SK-N-SH (cell line): ENCODE measurements around the gene TRIM44. TPM values are rescaled to one million over a fixed set of nuclear protein-coding genes. Genes with fewer than 3 reads are reported as not detected.

Experiments
- CTCF ChIA-PET: fragments of 300-600, 350-600 bp; formaldehyde crosslinking; extraction: SDS; loops from one replicate; lab custom pipeline; 2021; lab: Yijun Ruan, JAX
- POLR2A ChIA-PET: fragments of 350-600 bp; sonication (Branson Sonifier 250); formaldehyde crosslinking; extraction: SDS; loops from one replicate; lab custom pipeline; 2020; ENCODE audit warnings: antibody characterized with exemption, inconsistent platforms; lab: Yijun Ruan, JAX
- DNase-seq: peaks from one replicate; pipeline ENCODE4 v3.0.0; 2012
- H2AFZ ChIP-seq: fragments of 200-600 bp; sonication (generic); 2 replicates; pipeline ENCODE4 v1.8.1; 2016; ENCODE audit warnings: antibody characterized with exemption, mild to moderate bottlenecking, low read depth
- H3F3A ChIP-seq: fragments of 200-600 bp; sonication (generic); replicated peaks from 2 replicates; pipeline ENCODE3; 2016; ENCODE audit warnings: antibody characterized with exemption, mild to moderate bottlenecking; ENCODE audit not compliant: insufficient read depth
- H3K27ac ChIP-seq, 2 experiments: fragments of 200-500 bp in 1 of 2; fragments of 200-600 bp in 1 of 2; sonication (Bioruptor generic) in 1 of 2; sonication (generic), shearing (Covaris generic) in 1 of 2; 2 replicates each; pipeline versions ENCODE4 v1.5.1 to v1.6.1; 2014 to 2016; ENCODE audit warnings: low read depth in 2 of 2, inconsistent platforms in 1 of 2, low read length in 1 of 2, mild to moderate bottlenecking in 1 of 2, mixed read lengths in 1 of 2
- H3K27me3 ChIP-seq: fragments of 200-600 bp; sonication (generic), shearing (Covaris generic); 2 replicates; pipeline ENCODE4 v1.6.1; 2016; ENCODE audit warnings: mixed run types; ENCODE audit not compliant: insufficient read depth
- H3K36me3 ChIP-seq, 2 experiments: fragments of 200-500 bp in 1 of 2; fragments of 200-600 bp in 1 of 2; sonication (Bioruptor generic) in 1 of 2; sonication (generic) in 1 of 2; replicated peaks in 1 of 2; 2 replicates each; pipeline versions ENCODE3 to v1.5.1; 2014 to 2016; ENCODE audit warnings: low read length in 1 of 2, mild to moderate bottlenecking in 1 of 2; ENCODE audit not compliant: insufficient read depth in 2 of 2, control insufficient read depth in 1 of 2
- H3K4me1 ChIP-seq, 2 experiments: fragments of 200-500 bp in 1 of 2; fragments of 200-600 bp in 1 of 2; sonication (Bioruptor generic) in 1 of 2; sonication (generic), shearing (Covaris generic) in 1 of 2; 2 replicates each; pipeline versions ENCODE4 v1.5.1 to v1.6.1; 2014 to 2016; ENCODE audit warnings: low read depth in 1 of 2, low read length in 1 of 2, mixed run types in 1 of 2; ENCODE audit not compliant: insufficient read depth in 2 of 2, control insufficient read depth in 1 of 2
- H3K4me2 ChIP-seq: fragments of 200-600 bp; sonication (generic), shearing (Covaris generic); 2 replicates; pipeline ENCODE4 v1.6.1; 2017; ENCODE audit warnings: mixed run types
- H3K4me3 ChIP-seq, 2 experiments: fragments of 200-500 bp in 1 of 2; fragments of 200-600 bp in 1 of 2; sonication (Bioruptor generic) in 1 of 2; sonication (generic), shearing (Covaris generic) in 1 of 2; 2 replicates each; pipeline versions ENCODE4 v1.5.1 to v1.8.1; 2014 to 2016; ENCODE audit warnings: low read depth in 2 of 2, inconsistent platforms in 1 of 2, low read length in 1 of 2, mild to moderate bottlenecking in 1 of 2, mixed read lengths in 1 of 2, moderate library complexity in 1 of 2
- H3K79me2 ChIP-seq: fragments of 200-600 bp; sonication (generic); 2 replicates; pipeline ENCODE4 v1.8.1; 2017; ENCODE audit warnings: mild to moderate bottlenecking; ENCODE audit not compliant: insufficient read depth
- H3K9ac ChIP-seq: fragments of 200-600 bp; sonication (generic); 2 replicates; pipeline ENCODE4 v1.6.1; 2017; ENCODE audit warnings: mixed run types
- H3K9me2 ChIP-seq: fragments of 200-600 bp; sonication (generic); 2 replicates; pipeline ENCODE4 v1.6.1; 2017; ENCODE audit warnings: mixed run types
- H3K9me3 ChIP-seq: fragments of 200-600 bp; sonication (generic); 2 replicates; pipeline ENCODE4 v1.6.1; 2017; ENCODE audit warnings: mixed run types, mild to moderate bottlenecking, moderate library complexity
- H4K20me1 ChIP-seq: fragments of 200-600 bp; sonication (generic); 2 replicates; pipeline ENCODE4 v1.6.1; 2017; ENCODE audit warnings: mild to moderate bottlenecking, mixed run types; ENCODE audit not compliant: insufficient read depth
- EZH2phosphoT487 ChIP-seq: fragments of 200-600 bp; sonication (generic); IDR thresholded peaks from 2 replicates; pipeline ENCODE4 v1.6.1; 2017; ENCODE audit warnings: low read depth, mixed run types, mild to moderate bottlenecking, antibody characterized with exemption, moderate library complexity, borderline replicate concordance
- FOSL2 ChIP-seq: IDR thresholded peaks from 2 replicates; pipeline ENCODE4 v1.4.0; 2012; ENCODE audit warnings: low read depth, mild to moderate bottlenecking, moderate library complexity, borderline replicate concordance
- FOXJ3 ChIP-seq: sonication (generic); formaldehyde crosslinking; IDR thresholded peaks from 2 replicates; pipeline ENCODE4 v1.5.1; 2020; ENCODE audit warnings: mild to moderate bottlenecking, missing genetic modification reagents
- FOXM1 ChIP-seq: IDR thresholded peaks from 2 replicates; pipeline ENCODE4 v1.4.0; 2012; ENCODE audit warnings: low read depth, mild to moderate bottlenecking
- JUND ChIP-seq: IDR thresholded peaks from 2 replicates; pipeline ENCODE4 v1.4.0; 2012
- MEF2A ChIP-seq: IDR thresholded peaks from 2 replicates; pipeline ENCODE4 v1.4.0; 2012; ENCODE audit warnings: low read depth, borderline replicate concordance
- MXI1 ChIP-seq: IDR thresholded peaks from 2 replicates; pipeline ENCODE4 v1.6.1; 2012; ENCODE audit warnings: mild to moderate bottlenecking, low read depth, low read length, improper control_type of control experiment
- NRF1 ChIP-seq: IDR thresholded peaks from 2 replicates; pipeline ENCODE4 v1.6.1; 2012; ENCODE audit warnings: low read depth, mild to moderate bottlenecking, low read length
- RAD21 ChIP-seq: IDR thresholded peaks from 2 replicates; pipeline ENCODE4 v1.6.1; 2012; ENCODE audit warnings: mild to moderate bottlenecking, low read length
- RFX5 ChIP-seq: IDR thresholded peaks from 2 replicates; pipeline ENCODE4 v1.6.1; 2012; ENCODE audit warnings: mild to moderate bottlenecking, improper control_type of control experiment, low read length
- RXRA ChIP-seq: IDR thresholded peaks from 2 replicates; pipeline ENCODE4 v1.4.0; 2012; ENCODE audit warnings: low read depth, mild to moderate bottlenecking, borderline replicate concordance
- SMC3 ChIP-seq: IDR thresholded peaks from 2 replicates; pipeline ENCODE4 v1.6.1; 2012; ENCODE audit warnings: low read depth, low read length, improper control_type of control experiment
- TAF1 ChIP-seq: IDR thresholded peaks from 2 replicates; pipeline ENCODE4 v1.6.1; 2012; ENCODE audit warnings: low read depth, mild to moderate bottlenecking, low read length, moderate library complexity, borderline replicate concordance
- TCF12 ChIP-seq: IDR thresholded peaks from 2 replicates; pipeline ENCODE4 v1.4.0; 2012
- TEAD4 ChIP-seq: IDR thresholded peaks from 2 replicates; pipeline ENCODE4 v1.4.0; 2012; ENCODE audit warnings: mild to moderate bottlenecking, borderline replicate concordance; ENCODE audit not compliant: insufficient read depth
- YY1 ChIP-seq: IDR thresholded peaks from 2 replicates; pipeline ENCODE4 v1.4.0; 2012; ENCODE audit warnings: low read depth, mild to moderate bottlenecking
- WGBS: methylation state at CpG from one replicate; pipeline ENCODE4 v1.1.6; 2017; ENCODE audit warnings: low lambda C conversion rate; 5-methylcytosine and 5-hydroxymethylcytosine counted together
- polyA plus RNA-seq, 3 experiments: library from polyadenylated mRNA; depleted of rRNA; stranded (reverse); fragments of >200 nt; gene quantifications; 2 replicates each; pipeline ENCODE4 v1.2.3, GENCODE V29; 2012
- TF ChIP-seq, protein P1 (sequence below): IDR thresholded peaks from 2 replicates; pipeline ENCODE4 v1.4.0; 2012; ENCODE audit warnings: low read depth, borderline replicate concordance
- TF ChIP-seq, protein P2 (sequence below): IDR thresholded peaks from 2 replicates; pipeline ENCODE4 v1.4.0; 2012; ENCODE audit warnings: low read depth
- TF ChIP-seq, protein P3 (sequence below): fragments of 150-350 bp; IDR thresholded peaks from 2 replicates; pipeline ENCODE4 v1.6.1; 2017; ENCODE audit warnings: antibody characterized with exemption, low read length, low read depth, borderline replicate concordance
- TF ChIP-seq, protein P4 (sequence below): IDR thresholded peaks from 2 replicates; pipeline ENCODE4 v1.4.0; 2012; ENCODE audit warnings: low read depth, borderline replicate concordance
- TF ChIP-seq, protein P5 (sequence below): IDR thresholded peaks from 2 replicates; pipeline ENCODE4 v1.6.1; 2012; ENCODE audit warnings: mild to moderate bottlenecking, low read depth, low read length, moderate library complexity
- TF ChIP-seq, protein P6 (sequence below): IDR thresholded peaks from 2 replicates; pipeline ENCODE4; 2012

Gene TRIM44
- polyA plus RNA-seq, 1 of the 3 experiments (the other 2 are of a cell fraction) = 34.1 TPM

DNA sequence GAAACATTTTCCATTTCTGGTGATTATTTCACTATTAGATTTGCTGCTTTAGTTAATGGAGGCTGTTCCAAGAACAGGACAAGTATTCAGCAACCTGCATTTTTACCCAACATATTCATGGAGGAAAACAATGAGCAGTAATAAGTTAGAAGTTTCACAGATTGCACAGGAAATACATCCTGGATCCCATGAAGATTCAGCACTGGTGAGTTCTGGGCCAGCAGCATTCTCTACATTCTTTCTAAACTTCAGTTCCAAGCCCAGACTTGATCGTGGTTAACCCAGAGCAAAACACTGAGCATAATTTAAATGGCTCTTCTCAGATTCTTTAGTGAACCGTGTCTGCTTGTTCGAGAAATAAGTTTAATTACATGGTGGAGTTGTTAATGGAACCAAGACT lies 40.5 kb upstream of the TRIM44 start (continued):
- TF ChIP-seq, protein P1, sequence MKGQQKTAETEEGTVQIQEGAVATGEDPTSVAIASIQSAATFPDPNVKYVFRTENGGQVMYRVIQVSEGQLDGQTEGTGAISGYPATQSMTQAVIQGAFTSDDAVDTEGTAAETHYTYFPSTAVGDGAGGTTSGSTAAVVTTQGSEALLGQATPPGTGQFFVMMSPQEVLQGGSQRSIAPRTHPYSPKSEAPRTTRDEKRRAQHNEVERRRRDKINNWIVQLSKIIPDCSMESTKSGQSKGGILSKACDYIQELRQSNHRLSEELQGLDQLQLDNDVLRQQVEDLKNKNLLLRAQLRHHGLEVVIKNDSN = no peak
- TF ChIP-seq YY1 (no peak), NRF1 (no peak), TAF1 (no peak), FOXJ3 (no peak), RFX5 (no peak), FOXM1 (no peak)
- TF ChIP-seq, protein P2, sequence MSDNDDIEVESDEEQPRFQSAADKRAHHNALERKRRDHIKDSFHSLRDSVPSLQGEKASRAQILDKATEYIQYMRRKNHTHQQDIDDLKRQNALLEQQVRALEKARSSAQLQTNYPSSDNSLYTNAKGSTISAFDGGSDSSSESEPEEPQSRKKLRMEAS = no peak
- TF ChIP-seq, all 33 proteins: peak for 6

DNA sequence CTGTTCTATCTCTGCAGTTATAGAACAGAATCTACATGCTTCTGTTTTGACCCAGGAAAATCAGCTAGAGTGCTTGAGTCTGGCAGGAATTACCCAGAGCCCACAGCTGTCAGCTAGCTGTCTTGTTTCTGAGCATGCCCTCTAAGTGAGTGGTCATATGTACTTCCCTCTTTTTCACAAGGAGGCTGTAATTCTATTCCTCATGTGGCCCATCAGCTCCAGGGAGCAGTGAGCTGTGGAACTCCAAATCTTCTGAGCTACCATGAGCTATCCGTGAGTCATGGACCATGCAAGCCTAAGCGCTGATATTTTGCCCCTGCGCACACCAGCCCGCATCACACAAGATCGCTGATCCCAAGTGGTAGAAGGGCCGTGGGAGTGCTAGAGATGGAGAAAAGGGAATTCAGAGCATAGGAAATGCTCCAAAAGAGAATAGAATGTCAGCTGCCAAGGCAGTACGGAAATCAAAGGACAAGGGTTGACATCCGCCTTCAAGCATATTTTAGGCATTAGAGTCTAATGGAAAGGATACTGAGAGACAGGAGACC lies 38.9 kb upstream of the TRIM44 start:
- peak overlapping the region; percentile 90; the same call in 1 of the 2 replicates for H3K4me2 ChIP-seq
- H3K79me2 ChIP-seq = peaks cover 40% of the 10 kb centered on the region
- peaks cover 49% of the 10 kb centered on the region for H3F3A ChIP-seq
- CTCF ChIA-PET = interaction anchor here (0.6 to 2.0 kb wide), 4 partner anchors 10 to 734 kb away, joined by 3 to 11 read pairs (median 4); no protein-coding TSS in a partner anchor
- no peaks in the 10 kb centered on the region for H3K9me3 ChIP-seq
- H3K4me1 ChIP-seq = peaks cover 24 to 50% of the 10 kb centered on the region in 2 experiments; a peak in 3 of 4 replicates
- no peaks in the 10 kb centered on the region for H4K20me1 ChIP-seq
- H3K36me3 ChIP-seq = peaks cover 2 to 8% of the 10 kb centered on the region in 2 experiments
- 67% methylated on average over 8 of the region's 8 CpGs for WGBS
- H3K9me2 ChIP-seq = no peaks in the 10 kb centered on the region
- POLR2A ChIA-PET = no interaction called here
- no peaks in the 10 kb centered on the region for H3K27me3 ChIP-seq
- no peak overlapping the region for H3K9ac ChIP-seq
- DNase-seq = no peak
- H3K4me3 ChIP-seq = no peak overlapping the region; a peak in 1 of 4 replicates
- peak overlapping the region; percentile 68 to 94; a peak in 3 of 4 replicates for H3K27ac ChIP-seq
- no peak overlapping the region for H2AFZ ChIP-seq
- TF ChIP-seq, protein P3, sequence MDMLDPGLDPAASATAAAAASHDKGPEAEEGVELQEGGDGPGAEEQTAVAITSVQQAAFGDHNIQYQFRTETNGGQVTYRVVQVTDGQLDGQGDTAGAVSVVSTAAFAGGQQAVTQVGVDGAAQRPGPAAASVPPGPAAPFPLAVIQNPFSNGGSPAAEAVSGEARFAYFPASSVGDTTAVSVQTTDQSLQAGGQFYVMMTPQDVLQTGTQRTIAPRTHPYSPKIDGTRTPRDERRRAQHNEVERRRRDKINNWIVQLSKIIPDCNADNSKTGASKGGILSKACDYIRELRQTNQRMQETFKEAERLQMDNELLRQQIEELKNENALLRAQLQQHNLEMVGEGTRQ = no peak
- TF ChIP-seq RXRA = no peak
- TF ChIP-seq MXI1 = no peak
- TF ChIP-seq, protein P4, sequence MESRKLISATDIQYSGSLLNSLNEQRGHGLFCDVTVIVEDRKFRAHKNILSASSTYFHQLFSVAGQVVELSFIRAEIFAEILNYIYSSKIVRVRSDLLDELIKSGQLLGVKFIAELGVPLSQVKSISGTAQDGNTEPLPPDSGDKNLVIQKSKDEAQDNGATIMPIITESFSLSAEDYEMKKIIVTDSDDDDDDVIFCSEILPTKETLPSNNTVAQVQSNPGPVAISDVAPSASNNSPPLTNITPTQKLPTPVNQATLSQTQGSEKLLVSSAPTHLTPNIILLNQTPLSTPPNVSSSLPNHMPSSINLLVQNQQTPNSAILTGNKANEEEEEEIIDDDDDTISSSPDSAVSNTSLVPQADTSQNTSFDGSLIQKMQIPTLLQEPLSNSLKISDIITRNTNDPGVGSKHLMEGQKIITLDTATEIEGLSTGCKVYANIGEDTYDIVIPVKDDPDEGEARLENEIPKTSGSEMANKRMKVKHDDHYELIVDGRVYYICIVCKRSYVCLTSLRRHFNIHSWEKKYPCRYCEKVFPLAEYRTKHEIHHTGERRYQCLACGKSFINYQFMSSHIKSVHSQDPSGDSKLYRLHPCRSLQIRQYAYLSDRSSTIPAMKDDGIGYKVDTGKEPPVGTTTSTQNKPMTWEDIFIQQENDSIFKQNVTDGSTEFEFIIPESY = no peak
- no peak for TF ChIP-seq FOXJ3
- TF ChIP-seq YY1 = no peak
- TF ChIP-seq SMC3 = no peak
- no peak for TF ChIP-seq EZH2phosphoT487
- TF ChIP-seq TEAD4 = no peak
- TF ChIP-seq JUND = peak; percentile 52; the same call in 1 of the 2 replicates
- TF ChIP-seq TCF12 = peak; percentile 30; the same call in 1 of the 2 replicates
- no peak for TF ChIP-seq MEF2A
- TF ChIP-seq, protein P5, sequence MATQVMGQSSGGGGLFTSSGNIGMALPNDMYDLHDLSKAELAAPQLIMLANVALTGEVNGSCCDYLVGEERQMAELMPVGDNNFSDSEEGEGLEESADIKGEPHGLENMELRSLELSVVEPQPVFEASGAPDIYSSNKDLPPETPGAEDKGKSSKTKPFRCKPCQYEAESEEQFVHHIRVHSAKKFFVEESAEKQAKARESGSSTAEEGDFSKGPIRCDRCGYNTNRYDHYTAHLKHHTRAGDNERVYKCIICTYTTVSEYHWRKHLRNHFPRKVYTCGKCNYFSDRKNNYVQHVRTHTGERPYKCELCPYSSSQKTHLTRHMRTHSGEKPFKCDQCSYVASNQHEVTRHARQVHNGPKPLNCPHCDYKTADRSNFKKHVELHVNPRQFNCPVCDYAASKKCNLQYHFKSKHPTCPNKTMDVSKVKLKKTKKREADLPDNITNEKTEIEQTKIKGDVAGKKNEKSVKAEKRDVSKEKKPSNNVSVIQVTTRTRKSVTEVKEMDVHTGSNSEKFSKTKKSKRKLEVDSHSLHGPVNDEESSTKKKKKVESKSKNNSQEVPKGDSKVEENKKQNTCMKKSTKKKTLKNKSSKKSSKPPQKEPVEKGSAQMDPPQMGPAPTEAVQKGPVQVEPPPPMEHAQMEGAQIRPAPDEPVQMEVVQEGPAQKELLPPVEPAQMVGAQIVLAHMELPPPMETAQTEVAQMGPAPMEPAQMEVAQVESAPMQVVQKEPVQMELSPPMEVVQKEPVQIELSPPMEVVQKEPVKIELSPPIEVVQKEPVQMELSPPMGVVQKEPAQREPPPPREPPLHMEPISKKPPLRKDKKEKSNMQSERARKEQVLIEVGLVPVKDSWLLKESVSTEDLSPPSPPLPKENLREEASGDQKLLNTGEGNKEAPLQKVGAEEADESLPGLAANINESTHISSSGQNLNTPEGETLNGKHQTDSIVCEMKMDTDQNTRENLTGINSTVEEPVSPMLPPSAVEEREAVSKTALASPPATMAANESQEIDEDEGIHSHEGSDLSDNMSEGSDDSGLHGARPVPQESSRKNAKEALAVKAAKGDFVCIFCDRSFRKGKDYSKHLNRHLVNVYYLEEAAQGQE = no peak
- no peak; the same call in 1 of the 2 replicates for TF ChIP-seq TAF1
- peak; percentile 82 for TF ChIP-seq FOSL2
- no peak for TF ChIP-seq RFX5
- TF ChIP-seq, protein P2 = peak; percentile 61
- TF ChIP-seq, protein P6, sequence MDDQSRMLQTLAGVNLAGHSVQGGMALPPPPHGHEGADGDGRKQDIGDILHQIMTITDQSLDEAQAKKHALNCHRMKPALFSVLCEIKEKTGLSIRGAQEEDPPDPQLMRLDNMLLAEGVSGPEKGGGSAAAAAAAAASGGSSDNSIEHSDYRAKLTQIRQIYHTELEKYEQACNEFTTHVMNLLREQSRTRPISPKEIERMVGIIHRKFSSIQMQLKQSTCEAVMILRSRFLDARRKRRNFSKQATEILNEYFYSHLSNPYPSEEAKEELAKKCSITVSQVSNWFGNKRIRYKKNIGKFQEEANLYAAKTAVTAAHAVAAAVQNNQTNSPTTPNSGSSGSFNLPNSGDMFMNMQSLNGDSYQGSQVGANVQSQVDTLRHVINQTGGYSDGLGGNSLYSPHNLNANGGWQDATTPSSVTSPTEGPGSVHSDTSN = peak; percentile 55
- TF ChIP-seq RAD21 = no peak
